ENCODE data around the gene PCCA. TPM values are rescaled to one million over a fixed set of nuclear protein-coding genes. Genes with fewer than 3 reads are reported as not detected.

The PCCA gene
- total RNA-seq, 1 donor, result 33.7 TPM

DNA sequence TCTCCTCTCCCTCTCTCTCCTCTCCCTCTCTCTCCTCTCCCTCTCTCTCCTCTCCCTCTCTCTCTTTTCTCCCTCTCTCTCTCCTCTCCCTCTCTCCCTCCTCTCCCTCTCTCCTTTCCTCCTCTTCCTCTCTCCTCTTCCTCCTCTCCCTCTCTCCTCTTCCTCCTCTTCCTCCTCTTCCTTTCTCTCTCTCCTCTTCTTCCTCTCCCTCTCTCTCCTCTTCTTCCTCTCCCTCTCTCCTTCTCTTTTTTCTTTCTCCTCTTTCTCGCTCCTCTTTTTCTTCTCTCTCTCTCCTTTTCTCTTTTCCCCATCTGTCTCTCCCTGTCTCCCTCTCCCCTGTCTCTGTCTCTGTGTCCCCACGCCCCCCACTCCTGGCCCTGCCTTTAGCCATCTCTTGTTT lies 363.0 kb downstream of the PCCA start:
- TF ChIP-seq, protein P1, sequence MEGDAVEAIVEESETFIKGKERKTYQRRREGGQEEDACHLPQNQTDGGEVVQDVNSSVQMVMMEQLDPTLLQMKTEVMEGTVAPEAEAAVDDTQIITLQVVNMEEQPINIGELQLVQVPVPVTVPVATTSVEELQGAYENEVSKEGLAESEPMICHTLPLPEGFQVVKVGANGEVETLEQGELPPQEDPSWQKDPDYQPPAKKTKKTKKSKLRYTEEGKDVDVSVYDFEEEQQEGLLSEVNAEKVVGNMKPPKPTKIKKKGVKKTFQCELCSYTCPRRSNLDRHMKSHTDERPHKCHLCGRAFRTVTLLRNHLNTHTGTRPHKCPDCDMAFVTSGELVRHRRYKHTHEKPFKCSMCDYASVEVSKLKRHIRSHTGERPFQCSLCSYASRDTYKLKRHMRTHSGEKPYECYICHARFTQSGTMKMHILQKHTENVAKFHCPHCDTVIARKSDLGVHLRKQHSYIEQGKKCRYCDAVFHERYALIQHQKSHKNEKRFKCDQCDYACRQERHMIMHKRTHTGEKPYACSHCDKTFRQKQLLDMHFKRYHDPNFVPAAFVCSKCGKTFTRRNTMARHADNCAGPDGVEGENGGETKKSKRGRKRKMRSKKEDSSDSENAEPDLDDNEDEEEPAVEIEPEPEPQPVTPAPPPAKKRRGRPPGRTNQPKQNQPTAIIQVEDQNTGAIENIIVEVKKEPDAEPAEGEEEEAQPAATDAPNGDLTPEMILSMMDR (IDR thresholded peaks at IDR 0.05; ENCODE audit: insufficient read depth, low read depth, low read length), result no peak
- no peak overlapping the region for H3K4me3 ChIP-seq (ENCODE audit: low read depth, low read length)
- no peak for DNase-seq (ENCODE audit: low read depth)

DNA sequence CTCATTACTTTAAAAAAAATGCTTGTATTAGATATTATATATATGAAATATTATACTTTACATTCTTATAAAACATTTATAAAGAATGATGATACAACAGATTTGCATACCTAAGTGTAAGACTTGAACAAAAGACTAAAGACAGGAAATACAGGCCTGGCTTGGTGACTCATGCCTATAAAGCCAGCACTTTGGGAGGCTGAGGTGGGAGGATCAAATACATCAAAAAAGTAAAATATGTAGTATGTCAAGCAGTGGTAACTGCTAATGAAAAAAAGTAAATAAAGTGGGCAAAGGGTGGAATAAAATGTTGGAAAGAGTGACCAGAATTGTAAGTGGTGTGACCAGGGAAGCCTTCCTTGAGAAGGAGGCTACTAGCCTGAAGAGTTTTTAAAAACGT lies 366.0 kb downstream of the PCCA start:
- peak; percentile 38 for DNase-seq (ENCODE audit: low read depth)
- TF ChIP-seq, protein P1 (IDR thresholded peaks at IDR 0.05; ENCODE audit: insufficient read depth, low read depth, low read length), result no peak
- no peak overlapping the region for H3K4me3 ChIP-seq (ENCODE audit: low read depth, low read length)

DNA sequence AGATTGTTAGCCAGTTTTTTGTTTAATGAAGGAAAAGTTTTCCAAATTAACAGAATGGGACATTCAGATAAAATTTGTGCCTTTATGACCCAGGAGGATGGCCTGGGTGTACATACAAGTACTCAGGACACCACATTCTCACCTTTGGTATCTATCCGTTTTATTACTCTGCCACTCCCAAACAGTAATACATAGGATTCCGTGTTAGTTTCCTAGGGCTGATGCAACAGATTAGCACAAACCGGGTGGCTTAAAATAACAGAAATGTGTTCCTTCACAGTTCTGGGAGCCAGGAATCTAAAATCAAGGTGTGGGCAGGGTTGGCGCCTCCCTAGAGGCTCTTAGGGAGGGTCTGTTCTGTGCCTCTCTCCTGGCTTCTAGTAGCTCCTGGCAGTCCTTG lies 369.8 kb downstream of the PCCA start:
- TF ChIP-seq, protein P1 (IDR thresholded peaks at IDR 0.05; ENCODE audit: insufficient read depth, low read depth, low read length), result no peak
- no peak overlapping the region for H3K4me3 ChIP-seq (ENCODE audit: low read depth, low read length)
- DNase-seq (ENCODE audit: low read depth), result no peak

DNA sequence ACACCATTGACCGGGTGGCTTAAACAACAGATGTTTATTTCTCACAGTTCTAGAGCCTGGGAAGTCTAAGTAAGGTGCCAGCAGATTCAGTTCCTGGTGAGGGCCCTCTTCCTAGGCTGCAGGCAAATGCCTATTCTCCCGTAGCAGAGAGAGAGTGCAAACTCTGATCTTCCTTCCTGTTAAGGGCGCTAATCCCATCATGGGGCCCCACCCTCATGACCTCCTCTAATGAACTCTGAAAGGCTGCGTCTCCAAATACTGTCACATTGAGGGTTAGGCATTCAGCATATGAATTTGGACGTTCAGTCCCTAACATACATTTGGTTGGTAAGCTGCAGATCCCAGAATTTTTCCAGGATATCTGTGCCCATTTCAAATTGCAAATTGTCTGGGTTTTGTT lies 370.9 kb downstream of the PCCA start:
- H3K4me3 ChIP-seq (ENCODE audit: low read depth, low read length), result no peak overlapping the region
- DNase-seq (ENCODE audit: low read depth), result no peak
- TF ChIP-seq, protein P1 (IDR thresholded peaks at IDR 0.05; ENCODE audit: insufficient read depth, low read depth, low read length), result no peak

DNA sequence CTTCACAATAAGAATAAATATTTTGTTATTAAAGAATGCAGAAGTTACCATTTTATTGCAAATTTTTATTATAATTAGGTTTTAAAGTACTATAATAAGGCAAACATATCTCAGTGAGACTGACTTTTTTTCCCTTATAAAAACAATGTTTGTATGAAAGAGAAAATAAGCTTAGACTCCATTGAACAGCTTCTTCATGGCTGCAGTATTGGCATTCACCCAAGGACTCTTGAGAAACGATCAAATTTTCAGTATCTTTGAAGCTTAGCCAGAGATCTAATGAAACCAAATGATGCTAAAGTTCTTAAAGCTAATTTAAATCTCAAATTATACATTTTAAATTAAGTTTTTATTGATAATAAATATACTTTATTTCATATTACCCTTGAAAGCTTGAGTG lies 371.4 kb downstream of the PCCA start:
- no peak overlapping the region for H3K4me3 ChIP-seq (ENCODE audit: low read depth, low read length)
- DNase-seq (ENCODE audit: low read depth), result peak; percentile 51
- TF ChIP-seq, protein P1 (IDR thresholded peaks at IDR 0.05; ENCODE audit: insufficient read depth, low read depth, low read length), result no peak

DNA sequence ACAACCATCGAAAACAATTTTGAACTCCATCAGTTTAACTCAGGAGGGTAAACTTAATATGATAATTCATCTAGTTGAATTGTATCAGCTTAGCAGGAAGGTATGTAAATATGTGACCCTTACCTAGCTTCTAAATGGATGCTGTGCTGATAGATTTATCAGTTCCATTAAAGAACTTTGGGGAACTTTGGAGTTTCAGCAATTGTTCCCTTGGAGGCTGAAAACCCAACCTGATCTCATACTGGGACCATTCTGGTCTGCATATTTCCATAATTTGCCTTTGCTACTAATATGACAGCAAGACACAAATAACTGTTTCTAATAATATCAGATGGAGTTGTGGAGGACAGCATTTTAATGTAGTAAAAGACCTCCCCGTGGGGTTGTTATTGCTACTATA lies 371.9 kb downstream of the PCCA start:
- TF ChIP-seq, protein P1 (IDR thresholded peaks at IDR 0.05; ENCODE audit: insufficient read depth, low read depth, low read length), result no peak
- H3K4me3 ChIP-seq (ENCODE audit: low read depth, low read length), result no peak overlapping the region
- no peak for DNase-seq (ENCODE audit: low read depth)

DNA sequence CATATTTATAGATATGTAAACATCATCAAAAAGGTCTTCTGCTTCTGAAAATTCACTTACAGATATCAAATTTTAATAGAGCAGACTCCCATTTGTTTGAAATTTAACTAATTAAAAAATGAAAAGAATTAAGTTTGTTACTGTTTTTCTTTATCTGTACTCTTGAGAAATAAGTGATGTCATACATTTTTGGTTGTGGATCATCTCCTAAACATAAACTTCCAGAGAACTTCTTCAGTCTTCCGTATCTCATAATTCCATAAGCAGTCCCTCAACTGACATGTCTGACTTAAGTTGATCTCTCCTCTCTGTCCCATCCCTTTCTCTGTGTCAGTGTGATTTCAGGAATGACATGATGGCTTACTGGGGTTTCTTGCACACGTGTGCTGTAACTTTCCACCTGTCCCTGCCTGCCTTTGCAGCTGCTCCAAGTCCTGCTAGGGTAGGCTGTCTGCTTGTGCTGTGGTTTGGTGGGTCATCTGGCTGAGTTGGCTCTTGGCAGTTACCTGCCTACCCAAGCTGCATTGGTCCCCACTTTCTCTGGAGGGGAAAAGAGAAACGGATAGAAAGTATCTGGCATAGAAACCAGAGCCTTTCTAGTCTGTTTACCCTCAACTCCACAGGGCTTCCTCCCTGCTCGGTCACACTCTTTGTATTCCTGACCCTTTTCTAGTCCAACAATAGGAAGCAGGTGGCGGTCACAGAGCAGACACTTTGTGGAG lies 372.6 kb downstream of the PCCA start:
- TF ChIP-seq, protein P1 (IDR thresholded peaks at IDR 0.05; ENCODE audit: insufficient read depth, low read depth, low read length), result no peak
- DNase-seq (ENCODE audit: low read depth), result peak; percentile 55
- no peak overlapping the region for H3K4me3 ChIP-seq (ENCODE audit: low read depth, low read length)

Measured in fibroblast of villous mesenchyme (primary cell).